Ectodermal cell (in vitro differentiated cells): Measurements from ENCODE around the gene TOR2A.
A peak's percentile ranks its signal among the peaks of the same experiment; 100 is the strongest.

Experiments used
- H3K27ac ChIP-seq: 2 replicates; pipeline ENCODE4 v1.7.0; 2013; ENCODE audit warnings: mild to moderate bottlenecking, low read depth, low read length; ENCODE audit not compliant: insufficient read depth, poor library complexity, severe bottlenecking
- H3K27me3 ChIP-seq: 2 replicates; pipeline ENCODE4 v1.7.0; 2013; ENCODE audit warnings: mild to moderate bottlenecking, low read length; ENCODE audit not compliant: insufficient read depth, control insufficient read depth, poor library complexity, severe bottlenecking
- H3K36me3 ChIP-seq: one replicate; pipeline ENCODE4 v1.7.0; 2013; ENCODE audit warnings: low read length; ENCODE audit not compliant: control insufficient read depth, insufficient read depth
- H3K4me1 ChIP-seq: one replicate; pipeline ENCODE4 v1.7.0; 2013; ENCODE audit warnings: low read length; ENCODE audit not compliant: control insufficient read depth, insufficient read depth
- H3K4me3 ChIP-seq: 2 replicates; pipeline ENCODE4 v1.7.0; 2013; ENCODE audit warnings: low read depth, low read length, control low read depth; ENCODE audit not compliant: insufficient read depth
- H3K9me3 ChIP-seq: 2 replicates; pipeline ENCODE4 v1.7.0; 2013; ENCODE audit warnings: mild to moderate bottlenecking, low read length, moderate library complexity; ENCODE audit not compliant: control insufficient read depth
- WGBS, 2 experiments: methylation state at CpG; one replicate each; pipeline ENCODE4 v1.1.7; 2013; ENCODE audit warnings: missing lambda C conversion rate in 2 of 2; 5-methylcytosine and 5-hydroxymethylcytosine counted together

TOR2A gene

GRCh38 chr9:127700594-127701255 is 34.4 kb downstream of the TOR2A start:
- 90 to 93% methylated on average over 5 of the region's 5 CpGs for WGBS, 2 experiments
- no peak overlapping the region for H3K27ac ChIP-seq
- H3K9me3 ChIP-seq = no peaks in the 10 kb centered on the region
- no peaks in the 10 kb centered on the region for H3K27me3 ChIP-seq
- H3K4me1 ChIP-seq = peaks cover 6% of the 10 kb centered on the region
- H3K4me3 ChIP-seq = no peak overlapping the region
- H3K36me3 ChIP-seq = no peaks in the 10 kb centered on the region

- H3K4me3 ChIP-seq = no peak overlapping the region
Measured at GRCh38 chr9:127700140-127700539, 35.0 kb downstream of the TOR2A start.

DNA sequence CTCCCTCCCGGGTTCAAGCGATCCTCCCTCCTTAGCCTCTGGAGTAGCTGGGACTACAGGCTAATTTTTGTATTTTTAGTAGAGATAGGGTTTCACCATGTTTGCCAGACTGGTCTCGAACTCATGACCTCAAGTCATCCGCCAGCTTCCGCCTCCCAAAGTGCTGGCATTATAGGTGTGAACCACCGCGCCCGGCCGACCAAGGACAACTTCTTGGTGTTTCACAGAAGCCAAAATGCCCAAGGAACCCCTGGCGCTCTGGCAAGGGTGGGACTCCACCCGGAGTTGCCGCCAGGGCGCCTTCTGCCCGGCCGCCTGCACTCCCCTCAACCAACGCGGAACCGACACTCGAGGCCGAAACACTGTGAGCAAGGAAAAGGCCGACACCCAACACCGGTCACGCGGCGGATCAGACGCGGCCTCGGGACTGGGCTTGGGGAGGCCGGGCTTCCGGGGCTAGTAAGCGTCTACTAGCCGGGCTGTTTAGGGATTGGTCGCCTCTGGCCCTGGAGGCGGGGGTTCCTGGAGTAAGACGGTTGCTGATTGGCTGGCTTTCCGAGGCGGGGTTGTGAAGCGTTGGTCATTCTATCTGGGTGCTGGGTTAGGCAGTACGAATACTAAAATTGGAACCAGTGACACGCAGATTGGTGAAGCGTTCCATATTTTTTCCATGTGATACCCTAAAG is 36.0 kb downstream of the TOR2A start:
- Histone ChIP-seq H3K4me3 (peak overlapping the region; percentile 27), H3K36me3 (no peaks in the 10 kb centered on the region), H3K4me1 (no peaks in the 10 kb centered on the region), H3K27me3 (no peaks in the 10 kb centered on the region), H3K27ac (peak overlapping the region; percentile 26), H3K9me3 (no peaks in the 10 kb centered on the region)
- WGBS, 2 experiments = 36 to 41% methylated on average over 41 of the region's 41 CpGs

More at GRCh38 chr9:127700140-127700539, 35.0 kb downstream of the TOR2A start:
- peaks cover under 1% of the 10 kb centered on the region for H3K4me1 ChIP-seq
- no peaks in the 10 kb centered on the region for H3K27me3 ChIP-seq
- no peak overlapping the region for H3K27ac ChIP-seq
- no peaks in the 10 kb centered on the region for H3K9me3 ChIP-seq
- 95 to 98% methylated on average over 2 of the region's 2 CpGs for WGBS, 2 experiments
- H3K36me3 ChIP-seq = no peaks in the 10 kb centered on the region

DNA sequence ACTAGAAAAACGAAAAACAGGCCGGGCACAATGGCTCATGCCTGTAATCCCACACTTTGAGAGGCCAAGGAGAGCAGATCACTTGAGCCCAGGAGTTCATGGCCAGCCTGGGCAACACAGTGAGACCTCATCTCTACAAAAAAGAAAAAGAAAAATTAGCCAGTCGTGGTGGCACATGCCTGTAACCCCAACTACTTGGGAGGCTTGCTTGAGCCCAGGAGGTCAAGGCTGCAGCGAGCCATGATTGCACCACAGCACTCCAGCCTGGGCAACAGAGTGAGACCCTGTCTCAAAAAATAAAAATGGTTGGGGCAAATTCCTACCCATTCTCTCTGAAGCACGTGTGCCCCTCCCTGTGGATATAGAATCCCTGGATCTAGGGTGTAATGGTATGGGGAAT is 36.7 kb downstream of the TOR2A start:
- Histone ChIP-seq H3K4me3 (no peak overlapping the region), H3K27ac (no peak overlapping the region), H3K9me3 (no peaks in the 10 kb centered on the region), H3K27me3 (no peaks in the 10 kb centered on the region), H3K36me3 (no peaks in the 10 kb centered on the region), H3K4me1 (no peaks in the 10 kb centered on the region)
- 89 to 95% methylated on average over 5 of the region's 5 CpGs for WGBS, 2 experiments

DNA sequence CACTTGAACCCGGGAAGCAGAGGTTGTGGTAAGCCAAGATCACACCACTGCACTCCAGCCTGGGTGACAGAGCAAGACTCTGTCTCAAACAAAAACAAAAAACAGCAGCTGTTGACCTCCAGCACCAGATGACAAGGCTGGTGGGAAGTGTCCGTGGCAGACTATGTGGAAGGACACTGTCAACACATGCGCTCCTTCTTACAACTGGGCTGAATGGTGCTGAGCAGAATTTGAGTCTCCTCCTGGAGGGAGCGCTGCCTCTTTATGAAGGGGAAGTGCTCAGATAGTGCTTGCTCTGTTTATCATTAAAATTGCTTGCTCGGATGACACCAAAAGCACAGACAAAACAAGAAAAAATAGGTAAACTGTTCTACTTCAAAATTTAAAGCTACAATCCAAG is 37.5 kb downstream of the TOR2A start:
- no peaks in the 10 kb centered on the region for H3K4me1 ChIP-seq
- 90 to 94% methylated on average over 5 of the region's 5 CpGs for WGBS, 2 experiments
- H3K4me3 ChIP-seq = no peak overlapping the region
- no peak overlapping the region for H3K27ac ChIP-seq
- H3K9me3 ChIP-seq = no peaks in the 10 kb centered on the region
- no peaks in the 10 kb centered on the region for H3K27me3 ChIP-seq
- no peaks in the 10 kb centered on the region for H3K36me3 ChIP-seq

DNA sequence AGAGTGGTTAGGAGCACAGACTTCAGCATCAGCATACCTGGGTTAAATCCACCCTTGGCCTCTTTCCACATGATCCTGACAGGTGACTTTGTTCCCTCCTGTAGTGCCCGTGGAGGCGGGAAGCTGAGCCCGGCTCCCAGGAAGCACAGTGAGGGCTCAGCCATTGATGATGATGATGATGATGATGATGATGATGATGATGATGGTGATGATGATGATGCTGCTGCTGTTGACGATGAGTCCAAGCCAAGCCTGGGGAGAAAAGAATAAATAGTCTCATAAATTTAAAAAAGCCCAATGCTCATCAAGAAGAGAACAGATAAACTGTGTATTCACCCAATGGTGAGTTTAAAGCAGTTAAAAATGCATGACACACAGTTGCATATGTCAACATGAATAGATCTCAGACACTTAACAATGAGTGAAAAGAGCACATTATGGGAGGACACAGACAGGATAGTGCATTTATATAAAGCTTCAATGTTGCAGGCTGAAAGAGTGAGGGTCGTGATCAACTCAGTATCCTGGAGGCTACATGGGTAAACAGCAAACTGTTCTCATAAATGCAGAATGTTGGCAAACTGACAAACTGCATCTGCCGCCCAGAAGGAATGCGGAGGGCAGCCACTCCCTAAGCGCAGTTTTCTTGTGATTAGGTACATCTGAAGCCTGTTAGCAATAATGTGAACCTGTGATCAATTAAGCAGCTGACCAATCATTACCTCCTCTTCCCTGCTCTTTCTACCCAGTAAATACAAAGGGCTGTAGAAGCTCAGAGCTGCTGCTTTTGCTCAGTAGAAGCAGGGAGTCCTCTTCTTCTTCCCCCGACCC is 40.0 kb downstream of the TOR2A start:
- 94% methylated on average over 9 of the region's 9 CpGs for WGBS, 2 experiments
- no peak overlapping the region for H3K27ac ChIP-seq
- H3K4me3 ChIP-seq = no peak overlapping the region
- H3K4me1 ChIP-seq = no peaks in the 10 kb centered on the region
- H3K36me3 ChIP-seq = no peaks in the 10 kb centered on the region
- H3K9me3 ChIP-seq = no peaks in the 10 kb centered on the region
- H3K27me3 ChIP-seq = no peaks in the 10 kb centered on the region

- no peak overlapping the region for H3K27ac ChIP-seq
- 90 to 95% methylated on average over 4 of the region's 4 CpGs for WGBS, 2 experiments
- no peaks in the 10 kb centered on the region for H3K36me3 ChIP-seq
- no peaks in the 10 kb centered on the region for H3K9me3 ChIP-seq
- H3K4me1 ChIP-seq = no peaks in the 10 kb centered on the region
- no peak overlapping the region for H3K4me3 ChIP-seq
- H3K27me3 ChIP-seq = no peaks in the 10 kb centered on the region
Measured at GRCh38 chr9:127693697-127694096, 41.4 kb downstream of the TOR2A start.

GRCh38 chr9:127693143-127693542 is 42.0 kb downstream of the TOR2A start:
- no peaks in the 10 kb centered on the region for H3K36me3 ChIP-seq
- WGBS, 2 experiments = 91 to 93% methylated on average over 10 of the region's 10 CpGs

GRCh38 chr9:127692071-127692470 is 43.0 kb downstream of the TOR2A start:
- H3K27ac ChIP-seq = no peak overlapping the region
- H3K9me3 ChIP-seq = no peaks in the 10 kb centered on the region
- H3K27me3 ChIP-seq = no peaks in the 10 kb centered on the region
- 90% methylated on average over 20 of the region's 20 CpGs for WGBS, 2 experiments
- H3K4me3 ChIP-seq = no peak overlapping the region
- no peaks in the 10 kb centered on the region for H3K4me1 ChIP-seq
- H3K36me3 ChIP-seq = no peaks in the 10 kb centered on the region

More at GRCh38 chr9:127693143-127693542, 42.0 kb downstream of the TOR2A start:
- H3K4me1 ChIP-seq = no peaks in the 10 kb centered on the region
- no peaks in the 10 kb centered on the region for H3K27me3 ChIP-seq
- no peaks in the 10 kb centered on the region for H3K9me3 ChIP-seq
- H3K4me3 ChIP-seq = no peak overlapping the region
- no peak overlapping the region for H3K27ac ChIP-seq

- 98 to 99% methylated on average over 9 to 10 of the region's 10 CpGs for WGBS, 2 experiments
- Histone ChIP-seq H3K27me3 (no peaks in the 10 kb centered on the region), H3K4me1 (no peaks in the 10 kb centered on the region), H3K4me3 (no peak overlapping the region), H3K36me3 (no peaks in the 10 kb centered on the region), H3K9me3 (no peaks in the 10 kb centered on the region), H3K27ac (no peak overlapping the region)
Measured at GRCh38 chr9:127690735-127691134, 44.4 kb downstream of the TOR2A start.
